ENCODE data around the gene USP28. TPM values are rescaled to one million over a fixed set of nuclear protein-coding genes. Genes with fewer than 3 reads are reported as not detected.
"Not testable (repeated sequence)": the region's sequence is repeated elsewhere in the genome, so short reads cannot be mapped to it uniquely, and the experiment has no call there.

USP28 gene
- total RNA-seq, 4 donors from 2014 or later: 8.5 to 20.2 (median 11.5) TPM

GRCh38 chr11:113802621-113803020 lies 72.8 kb downstream of the USP28 start:
- ATAC-seq (ENCODE audit: low FRiP score) (no peak), DNase-seq (ENCODE audit: low spot score) (no peak)
- TF ChIP-seq CTCF (IDR thresholded peaks at IDR 0.05): no peak

DNA sequence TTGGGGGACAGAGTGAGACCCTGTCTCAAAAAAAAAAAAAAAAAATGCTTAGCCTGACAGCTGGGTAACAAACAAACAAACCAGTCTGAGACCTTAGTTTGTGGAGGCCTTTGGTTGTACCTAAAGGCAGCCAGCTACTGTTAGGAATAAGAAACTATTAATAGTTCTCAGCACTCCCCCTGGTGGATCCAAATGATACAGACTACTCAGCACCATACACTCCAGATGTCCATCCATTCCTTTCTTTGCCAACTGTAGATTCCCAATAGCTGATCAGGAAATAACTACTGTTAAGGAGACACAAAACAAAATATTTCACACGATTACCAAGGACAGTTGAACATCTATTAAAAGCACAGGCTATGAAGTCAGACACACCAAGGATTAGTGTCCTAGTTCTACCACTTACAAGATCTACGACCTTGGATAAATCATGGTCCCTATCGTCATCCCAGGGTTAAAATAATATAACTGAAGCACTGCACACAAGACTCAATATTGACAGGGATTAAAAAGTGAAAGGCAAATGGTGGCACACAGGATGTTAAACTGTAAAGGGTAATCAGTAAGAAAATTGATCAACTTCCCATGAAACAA lies 78.6 kb downstream of the USP28 start:
- TF ChIP-seq CTCF (IDR thresholded peaks at IDR 0.05): peak in 1 of 3 donors; percentile 14
- peak; percentile 51 for ATAC-seq (ENCODE audit: low FRiP score)
- no peak for DNase-seq (ENCODE audit: low spot score)

DNA sequence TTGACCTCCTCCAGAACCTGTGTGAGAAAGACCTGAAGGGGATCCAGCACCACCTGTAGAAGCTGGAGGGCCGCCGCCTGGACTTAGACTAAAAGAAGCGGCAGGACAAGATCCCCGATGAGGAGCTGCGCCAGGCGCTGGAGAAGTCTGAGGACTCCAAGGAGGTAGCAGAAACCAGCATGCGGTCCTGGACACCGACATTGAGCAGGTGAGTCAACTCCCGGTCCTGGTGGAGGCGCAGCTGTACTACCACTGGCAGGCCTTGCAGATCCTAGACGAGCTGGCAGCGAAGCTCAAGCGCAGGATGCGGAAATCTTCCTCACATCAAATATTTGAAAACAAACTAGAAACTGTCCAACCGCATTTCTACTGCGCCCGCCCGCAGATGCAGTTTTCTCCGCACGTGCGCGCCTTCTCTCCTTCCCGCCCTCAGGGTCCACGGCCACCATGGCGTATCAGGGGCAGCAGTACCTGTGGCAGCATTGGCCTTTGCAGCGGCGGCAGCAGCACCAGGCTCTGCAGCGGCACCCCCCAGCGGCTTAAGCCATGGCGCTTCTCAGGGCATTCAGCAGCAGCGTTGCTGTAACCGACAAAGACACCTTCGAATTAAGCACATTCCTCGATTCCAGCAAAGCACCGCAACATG lies 85.6 kb downstream of the USP28 start:
- DNase-seq (ENCODE audit: low spot score) (no peak), ATAC-seq (ENCODE audit: low FRiP score) (no peak)
- TF ChIP-seq CTCF (IDR thresholded peaks at IDR 0.05): no peak

GRCh38 chr11:113789016-113789415 lies 86.4 kb downstream of the USP28 start:
- DNase-seq (ENCODE audit: low spot score); ATAC-seq (ENCODE audit: low FRiP score): not testable (repeated sequence)

- ATAC-seq (ENCODE audit: low FRiP score) (no peak), DNase-seq (ENCODE audit: low spot score) (no peak)
- TF ChIP-seq CTCF (IDR thresholded peaks at IDR 0.05): no peak
These were observed 93.2 kb downstream of the USP28 start for GRCh38 chr11:113782134-113782533.

- DNase-seq (ENCODE audit: low spot score): no peak
- ATAC-seq (ENCODE audit: low FRiP score): no peak
These were observed 93.7 kb downstream of the USP28 start for GRCh38 chr11:113781682-113782081.

DNA sequence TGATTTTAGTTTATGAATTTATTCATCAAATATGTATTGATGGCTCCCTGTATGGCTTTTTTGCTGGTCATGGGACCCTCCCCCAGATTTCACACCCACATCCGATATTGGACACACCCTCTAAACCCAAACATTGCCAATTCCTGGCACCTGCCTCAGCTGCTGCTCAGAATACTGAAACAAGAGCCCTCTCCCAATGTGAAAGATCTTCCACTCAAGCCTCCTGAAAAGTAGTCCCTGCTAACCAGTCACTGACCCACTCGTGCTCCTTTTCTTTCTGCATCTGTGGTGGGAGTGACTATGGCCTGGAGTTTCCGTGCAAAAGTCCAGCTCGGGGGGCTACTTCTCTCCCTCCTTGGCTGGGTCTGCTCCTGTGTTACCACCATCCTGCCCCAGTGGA lies 95.9 kb downstream of the USP28 start, which contains the start of gene CLDN25:
TSS of gene CLDN25 (plus strand) at position 301 of the 400 bp plus-strand sequence. CDS start at position 301, 0 bp downstream.
- TF ChIP-seq CTCF (IDR thresholded peaks at IDR 0.05): no peak
- ATAC-seq (ENCODE audit: low FRiP score) (no peak), DNase-seq (ENCODE audit: low spot score) (no peak)

More at GRCh38 chr11:113781682-113782081, 93.7 kb downstream of the USP28 start:
- TF ChIP-seq CTCF (IDR thresholded peaks at IDR 0.05): no peak
